ENCODE measurements around the gene PTPDC1. TPM values are rescaled to one million over a fixed set of nuclear protein-coding genes. Genes with fewer than 3 reads are reported as not detected.

PTPDC1 gene
- total and polyA plus RNA-seq, 2 of the 4 experiments (the other 2 are of a cell fraction) = 3.9 to 6.1 TPM

DNA sequence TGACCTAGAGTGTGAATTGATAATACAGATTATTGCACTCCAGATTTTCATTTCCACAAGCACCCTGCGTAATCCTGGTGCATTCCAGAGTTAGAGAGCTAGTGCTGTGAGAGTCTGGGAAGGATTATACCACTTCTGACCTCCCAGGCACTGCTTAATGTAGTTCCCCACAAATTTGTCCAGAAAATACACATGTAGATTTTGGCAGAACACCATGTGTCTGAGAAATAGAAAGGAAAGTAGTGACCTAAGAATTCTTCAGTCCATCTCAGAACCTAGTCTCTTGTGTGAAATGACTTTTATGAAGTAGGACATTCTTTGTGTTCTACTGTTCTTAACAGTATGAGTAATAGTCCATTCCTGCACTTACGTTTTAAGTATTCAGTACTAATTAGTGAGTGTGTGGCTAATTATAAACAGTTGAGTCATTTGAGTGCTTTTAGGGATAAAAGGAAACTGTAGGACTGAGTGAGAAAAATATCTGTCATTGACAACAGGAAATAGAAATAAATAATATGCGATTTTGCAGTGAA lies 27.8 kb upstream of the PTPDC1 start:
- no peak overlapping the region for H4K8ac ChIP-seq (ENCODE audit: low read depth in 2 of 2, low read length in 2 of 2)
- POLR2A ChIA-PET (ENCODE audit: unreplicated experiment) = no interaction called here
- no peak overlapping the region for H2AK5ac ChIP-seq (ENCODE audit: low read depth, low read length)
- H3K18ac ChIP-seq (ENCODE audit: low read depth, low read length) = no peak overlapping the region
- no peaks in the 10 kb centered on the region for H3K27me3 ChIP-seq (ENCODE audit: control insufficient read depth, insufficient read depth, low read length)
- H3K23ac ChIP-seq (ENCODE audit: low read depth, low read length) = no peak overlapping the region
- intact Hi-C loops (cut with micrococcal nuclease) (no loop called here), in situ Hi-C loops (cut with MboI; ENCODE audit: low sequenced_read_pairs) (no loop called here), dilution Hi-C loops (cut with HindIII; ENCODE audit: low sequenced_read_pairs, unreplicated experiment) (no loop called here)
- no peak overlapping the region for H3K9ac ChIP-seq (ENCODE audit: low read depth, low read length)
- H3K79me1 ChIP-seq (ENCODE audit: low read depth in 1 of 2, low read length in 2 of 2) = peaks cover 2 to 3% of the 10 kb centered on the region in 2 experiments; a peak in 1 of 4 replicates
- H3K14ac ChIP-seq (replicated peaks; ENCODE audit: low read depth, low read length) = no peak overlapping the region
- H2AK9ac ChIP-seq (replicated peaks; ENCODE audit: low read depth, low read length, poor library complexity) = no peak overlapping the region
- ATAC-seq (ENCODE audit: low read depth) = peak; percentile 90
- no peak overlapping the region for H2BK5ac ChIP-seq (ENCODE audit: low read depth, low read length, poor library complexity, severe bottlenecking)
- H2BK120ac ChIP-seq (ENCODE audit: low read depth, low read length) = no peak overlapping the region
- H3K36me3 ChIP-seq (ENCODE audit: control insufficient read depth, insufficient read depth, low read length) = no peaks in the 10 kb centered on the region
- peaks cover 2% of the 10 kb centered on the region; the same call in 1 of the 2 replicates for H3K4me1 ChIP-seq (ENCODE audit: control insufficient read depth, insufficient read depth, low read length)
- peaks cover 3% of the 10 kb centered on the region; the same call in 1 of the 2 replicates for H3K9me1 ChIP-seq (ENCODE audit: insufficient read depth, low read length)
- WGBS, 2 experiments (ENCODE audit: extremely low coverage in 2 of 2, insufficient read length in 1 of 2) = no CpG with 5 or more reads among the region's 3 CpGs
- TF ChIP-seq RCOR1 (IDR thresholded peaks at IDR 0.05; ENCODE audit: insufficient replicate concordance, low read length) = no peak
- no peak for TF ChIP-seq SMC3 (IDR thresholded peaks at IDR 0.05; ENCODE audit: low read depth, low read length)
- TF ChIP-seq FOS (IDR thresholded peaks at IDR 0.05; ENCODE audit: low read depth, low read length) = no peak
- TF ChIP-seq RAD21 (IDR thresholded peaks at IDR 0.05; ENCODE audit: low read length) = no peak
- TF ChIP-seq NFE2L2 (IDR thresholded peaks at IDR 0.05; ENCODE audit: low read depth, low read length) = no peak
- TF ChIP-seq MAZ (IDR thresholded peaks at IDR 0.05; ENCODE audit: borderline replicate concordance, low read depth, low read length) = no peak
- no peak for TF ChIP-seq MAFK (IDR thresholded peaks at IDR 0.05; ENCODE audit: low read depth, low read length)
- no peak for TF ChIP-seq CHD1 (IDR thresholded peaks at IDR 0.05; ENCODE audit: low read depth, low read length)
- TF ChIP-seq, protein P1, sequence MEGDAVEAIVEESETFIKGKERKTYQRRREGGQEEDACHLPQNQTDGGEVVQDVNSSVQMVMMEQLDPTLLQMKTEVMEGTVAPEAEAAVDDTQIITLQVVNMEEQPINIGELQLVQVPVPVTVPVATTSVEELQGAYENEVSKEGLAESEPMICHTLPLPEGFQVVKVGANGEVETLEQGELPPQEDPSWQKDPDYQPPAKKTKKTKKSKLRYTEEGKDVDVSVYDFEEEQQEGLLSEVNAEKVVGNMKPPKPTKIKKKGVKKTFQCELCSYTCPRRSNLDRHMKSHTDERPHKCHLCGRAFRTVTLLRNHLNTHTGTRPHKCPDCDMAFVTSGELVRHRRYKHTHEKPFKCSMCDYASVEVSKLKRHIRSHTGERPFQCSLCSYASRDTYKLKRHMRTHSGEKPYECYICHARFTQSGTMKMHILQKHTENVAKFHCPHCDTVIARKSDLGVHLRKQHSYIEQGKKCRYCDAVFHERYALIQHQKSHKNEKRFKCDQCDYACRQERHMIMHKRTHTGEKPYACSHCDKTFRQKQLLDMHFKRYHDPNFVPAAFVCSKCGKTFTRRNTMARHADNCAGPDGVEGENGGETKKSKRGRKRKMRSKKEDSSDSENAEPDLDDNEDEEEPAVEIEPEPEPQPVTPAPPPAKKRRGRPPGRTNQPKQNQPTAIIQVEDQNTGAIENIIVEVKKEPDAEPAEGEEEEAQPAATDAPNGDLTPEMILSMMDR (conservative IDR thresholded peaks at IDR 0.05; ENCODE audit: low read depth, low read length) = no peak
- TF ChIP-seq POLR2A (IDR thresholded peaks at IDR 0.05; ENCODE audit: low read depth, low read length) = no peak
- TF ChIP-seq BHLHE40 (IDR thresholded peaks at IDR 0.05; ENCODE audit: low read depth, low read length) = no peak
- no peak for TF ChIP-seq RFX5 (IDR thresholded peaks at IDR 0.05; ENCODE audit: low read depth, low read length)
- TF ChIP-seq, protein P2, sequence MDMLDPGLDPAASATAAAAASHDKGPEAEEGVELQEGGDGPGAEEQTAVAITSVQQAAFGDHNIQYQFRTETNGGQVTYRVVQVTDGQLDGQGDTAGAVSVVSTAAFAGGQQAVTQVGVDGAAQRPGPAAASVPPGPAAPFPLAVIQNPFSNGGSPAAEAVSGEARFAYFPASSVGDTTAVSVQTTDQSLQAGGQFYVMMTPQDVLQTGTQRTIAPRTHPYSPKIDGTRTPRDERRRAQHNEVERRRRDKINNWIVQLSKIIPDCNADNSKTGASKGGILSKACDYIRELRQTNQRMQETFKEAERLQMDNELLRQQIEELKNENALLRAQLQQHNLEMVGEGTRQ (IDR thresholded peaks at IDR 0.05; ENCODE audit: low read depth, low read length) = no peak
- TF ChIP-seq ELK1 (IDR thresholded peaks at IDR 0.05; ENCODE audit: borderline replicate concordance, low read depth, low read length) = no peak
- TF ChIP-seq CEBPB (IDR thresholded peaks at IDR 0.05; ENCODE audit: low read depth, low read length) = no peak
- TF ChIP-seq MXI1 (IDR thresholded peaks at IDR 0.05; ENCODE audit: borderline replicate concordance, low read depth, low read length) = no peak
- peaks cover under 1% of the 10 kb centered on the region; the same call in 1 of the 2 replicates for H3K9me3 ChIP-seq (ENCODE audit: control insufficient read depth, insufficient read depth, low read length)
- H3K56ac ChIP-seq (ENCODE audit: extremely low read depth, insufficient read depth, low read length) = no peak overlapping the region
- H4K5ac ChIP-seq (ENCODE audit: low read depth, low read length) = no peak overlapping the region
- peak overlapping the region; percentile 62 for H3K4me2 ChIP-seq (ENCODE audit: low read depth, low read length)
- no peak overlapping the region for H2BK20ac ChIP-seq (ENCODE audit: low read depth, low read length)
- H4K91ac ChIP-seq (ENCODE audit: insufficient read depth, low read depth, low read length) = no peak overlapping the region
- H3K4ac ChIP-seq (ENCODE audit: low read depth, low read length) = no peak overlapping the region
- H3K27ac ChIP-seq (ENCODE audit: insufficient read depth, low read length) = peak overlapping the region; percentile 37; the same call in 1 of the 2 replicates
- peak; percentile 76 for DNase-seq
- BruUV-seq (replicated peaks) = no TSS peak
- no peak overlapping the region for H2BK15ac ChIP-seq (ENCODE audit: low read depth, low read length)
- no peak overlapping the region for H3K4me3 ChIP-seq (ENCODE audit: insufficient read depth, low read depth, low read length)
- CTCF ChIA-PET = interaction anchor here (1.1 kb wide), 1 partner anchor 112 kb away, joined by 3 read pairs; no protein-coding TSS in a partner anchor
- H2AFZ ChIP-seq (replicated peaks; ENCODE audit: low read length, poor library complexity) = no peak overlapping the region
- no peaks in the 10 kb centered on the region for H4K20me1 ChIP-seq (ENCODE audit: insufficient read depth, low read length)
